GM12878 (cell line): ENCODE data around the gene EPGN.

Experiments
- BRCA1 ChIP-seq: IDR thresholded peaks from 2 replicates; pipeline ENCODE4 v1.6.1; 2011; ENCODE audit warnings: low read depth, low read length, improper control_type of control experiment
- CTCF ChIP-seq, 3 experiments: IDR thresholded peaks in 2 of 3; conservative IDR thresholded peaks in 1 of 3; 2 replicates each; pipeline ENCODE4 v1.5.1; 2011; ENCODE audit warnings: low read depth in 3 of 3, low read length in 3 of 3, mild to moderate bottlenecking in 3 of 3, control low read depth in 2 of 3, moderate library complexity in 2 of 3, inconsistent platforms in 1 of 3, mixed read lengths in 1 of 3; ENCODE audit not compliant: control insufficient read depth in 2 of 3, insufficient read depth in 1 of 3; ENCODE audit errors: extremely low read depth in 1 of 3
- ELK1 ChIP-seq: IDR thresholded peaks from 2 replicates; pipeline ENCODE4 v1.6.1; 2012; ENCODE audit warnings: low read depth, low read length, improper control_type of control experiment
- TCF3 ChIP-seq: IDR thresholded peaks from 2 replicates; pipeline ENCODE4 v1.6.1; 2012; ENCODE audit warnings: low read depth, mild to moderate bottlenecking, low read length, borderline replicate concordance; ENCODE audit not compliant: insufficient read depth
- ZNF207 ChIP-seq: fragments of 450-650 bp; IDR thresholded peaks from 2 replicates; pipeline ENCODE4 v1.6.1; 2014; ENCODE audit warnings: antibody characterized with exemption, mild to moderate bottlenecking, borderline replicate concordance

- TF ChIP-seq ZNF207 (no peak), BRCA1 (no peak), ELK1 (no peak), CTCF (IDR thresholded peaks at IDR 0.05 in 2 of 3, conservative IDR thresholded peaks at IDR 0.05 in 1 of 3; ENCODE audit: control insufficient read depth in 2 of 3, extremely low read depth in 1 of 3, insufficient read depth in 1 of 3, low read depth in 3 of 3, low read length in 3 of 3) (no peak), TCF3 (no peak)
These were observed 39.6 kb upstream of the EPGN start for GRCh38 chr4:74268643-74269042.
